HCT116 (cell line): ENCODE data around the gene ZMAT3. TPM values are rescaled to one million over a fixed set of nuclear protein-coding genes. Genes with fewer than 3 reads are reported as not detected.

Experiments used
- ATAC-seq: fragments of 200-7000 bp; cut with Tn5 transposase; 2 replicates; pipeline ENCODE4 v1.9.1; 2020; ENCODE audit warnings: mild to moderate bottlenecking, moderate library complexity
- BruUV-seq: library from RNA; stranded (reverse); fragments of 400-500 nt; replicated peaks from 2 replicates; lab custom pipeline; 2021; lab: Mats Ljungman, UMichigan
- CTCF ChIA-PET: fragments of 300-600 bp; sonication (Branson Sonifier 250); formaldehyde crosslinking; loops from one replicate; lab custom pipeline; 2021; ENCODE audit warnings: antibody characterized with exemption; lab: Charles Lee
- POLR2A ChIA-PET: fragments of 300-600, 350-600 bp; sonication (Branson Sonifier 250); formaldehyde crosslinking; loops from one replicate; lab custom pipeline; 2021; ENCODE audit warnings: antibody characterized with exemption; lab: Charles Lee
- RAD21 ChIA-PET, 2 experiments: fragments of 300-600 bp; sonication (Branson Sonifier 250); formaldehyde crosslinking; loops; one replicate each; lab custom pipeline; 2023; ENCODE audit warnings: low total read pairs in 2 of 2; ENCODE audit not compliant: uncharacterized antibody in 2 of 2, unreplicated experiment in 2 of 2, low non-redundant PET in 1 of 2; lab: Charles Lee
- DNase-seq: peaks from one replicate; pipeline ENCODE4 v3.0.0-alpha.2; 2010; ENCODE audit warnings: low read depth, low spot score
- H2AFZ ChIP-seq: fragments of 200-600 bp; shearing (Covaris generic), sonication (generic); 2 replicates; pipeline ENCODE4 v1.6.1; 2017; ENCODE audit warnings: low read depth, mixed run types, mixed read lengths, antibody characterized with exemption, low read length; ENCODE audit not compliant: poor library complexity, severe bottlenecking
- H3K27ac ChIP-seq: 2 replicates; pipeline ENCODE4 v1.5.1; 2012; ENCODE audit warnings: low read depth, low read length
- H3K27me3 ChIP-seq: fragments of 200-600 bp; sonication (generic); 2 replicates; pipeline ENCODE4 v1.6.1; 2016; ENCODE audit warnings: mixed run types, low read length, mixed read lengths; ENCODE audit not compliant: insufficient read depth
- H3K36me3 ChIP-seq, 2 experiments: fragments of 200-500 bp in 1 of 2; fragments of 200-600 bp in 1 of 2; sonication (Bioruptor generic) in 1 of 2; sonication (generic) in 1 of 2; 2 replicates each; pipeline versions ENCODE4 v1.5.1 to v1.6.1; 2014 to 2016; ENCODE audit warnings: low read length in 2 of 2, inconsistent platforms in 1 of 2, mixed read lengths in 1 of 2, mixed run types in 1 of 2; ENCODE audit not compliant: insufficient read depth in 2 of 2, control insufficient read depth in 1 of 2
- H3K4me1 ChIP-seq, 2 experiments: fragments of 200-600 bp in 1 of 2; sonication (generic) in 1 of 2; 2 replicates each; pipeline versions ENCODE4 v1.5.1 to v1.6.1; 2012 to 2017; ENCODE audit warnings: low read length in 2 of 2, inconsistent platforms in 1 of 2, mild to moderate bottlenecking in 1 of 2, mixed read lengths in 1 of 2, mixed run types in 1 of 2, moderate library complexity in 1 of 2; ENCODE audit not compliant: insufficient read depth in 2 of 2, control insufficient read depth in 1 of 2
- H3K4me2 ChIP-seq: fragments of 200-600 bp; sonication (generic); 2 replicates; pipeline ENCODE4 v1.6.1; 2017; ENCODE audit warnings: mixed run types, low read length, mixed read lengths
- H3K4me3 ChIP-seq, 2 experiments: fragments of 200-600 bp in 1 of 2; sonication (generic) in 1 of 2; replicated peaks in 1 of 2; 2 replicates each; pipeline ENCODE4 v1.5.1; 2011 to 2016; ENCODE audit warnings: low read length in 2 of 2, control low read depth in 1 of 2, low read depth in 1 of 2, mild to moderate bottlenecking in 1 of 2, mixed read lengths in 1 of 2, mixed run types in 1 of 2
- H3K79me2 ChIP-seq: fragments of 200-600 bp; sonication (generic); 2 replicates; pipeline ENCODE4 v1.6.1; 2017; ENCODE audit warnings: mild to moderate bottlenecking, mixed run types, low read length, moderate library complexity, mixed read lengths; ENCODE audit not compliant: insufficient read depth
- H3K9ac ChIP-seq: fragments of 200-600 bp; sonication (generic); 2 replicates; pipeline ENCODE4 v1.6.1; 2016; ENCODE audit warnings: low read length, mixed read lengths
- H3K9me2 ChIP-seq: fragments of 200-600 bp; sonication (generic), shearing (Covaris generic); 2 replicates; pipeline ENCODE4 v1.6.1; 2017; ENCODE audit warnings: mixed run types, mild to moderate bottlenecking, moderate library complexity; ENCODE audit not compliant: insufficient read depth
- H3K9me3 ChIP-seq, 2 experiments: fragments of 200-500 bp in 1 of 2; fragments of 200-600 bp in 1 of 2; sonication (Bioruptor generic) in 1 of 2; sonication (generic) in 1 of 2; 2 replicates each; pipeline ENCODE4 v1.6.1; 2014 to 2017; ENCODE audit warnings: low read length in 2 of 2, mixed read lengths in 2 of 2, inconsistent platforms in 1 of 2, low read depth in 1 of 2, mild to moderate bottlenecking in 1 of 2, mixed run types in 1 of 2, moderate library complexity in 1 of 2; ENCODE audit not compliant: control insufficient read depth in 1 of 2, insufficient read depth in 1 of 2
- H4K20me1 ChIP-seq: fragments of 200-600 bp; sonication (generic), shearing (Covaris generic); 2 replicates; pipeline ENCODE4 v1.6.1; 2017; ENCODE audit warnings: mixed run types, mild to moderate bottlenecking, moderate library complexity; ENCODE audit not compliant: insufficient read depth
- CBX3 ChIP-seq: IDR thresholded peaks from 2 replicates; pipeline ENCODE4 v1.6.1; 2012; ENCODE audit warnings: low read depth
- EGR1 ChIP-seq: IDR thresholded peaks from 2 replicates; pipeline ENCODE4 v1.6.1; 2012; ENCODE audit warnings: low read depth
- EZH2 ChIP-seq: fragments of 200-600 bp; sonication (generic); IDR thresholded peaks from 2 replicates; pipeline ENCODE4 v1.6.1; 2017; ENCODE audit warnings: antibody characterized with exemption, mixed run types
- MAX ChIP-seq: IDR thresholded peaks from 2 replicates; pipeline ENCODE4 v1.6.1; 2012
- POLR2A ChIP-seq: IDR thresholded peaks from 2 replicates; pipeline ENCODE4 v1.7.0; 2011; ENCODE audit warnings: borderline replicate concordance; ENCODE audit not compliant: insufficient read depth, insufficient read length; ENCODE audit errors: extremely low read depth
- SIN3A ChIP-seq: IDR thresholded peaks from 2 replicates; pipeline ENCODE4 v1.6.1; 2012; ENCODE audit warnings: low read depth
- TCF7L2 ChIP-seq: IDR thresholded peaks from 2 replicates; pipeline ENCODE4 v1.7.0; 2011; ENCODE audit warnings: borderline replicate concordance, inconsistent platforms; ENCODE audit not compliant: insufficient read depth, insufficient read length; ENCODE audit errors: extremely low read depth
- intact Hi-C: fragments of 100-400 bp; cut with micrococcal nuclease; formaldehyde crosslinking; loops from 2 replicates; pipeline ENCODE4 v1.10.0; 2022
- total RNA-seq: library from RNA; stranded (reverse); gene quantifications from one replicate; pipeline ENCODE4 v1.2.1, GENCODE V29; 2021; ENCODE audit not compliant: unreplicated experiment
- TF ChIP-seq, protein P1 (sequence below): IDR thresholded peaks from 2 replicates; pipeline ENCODE4 v1.6.1; 2012
- TF ChIP-seq, protein P2 (sequence below): IDR thresholded peaks from 2 replicates; pipeline ENCODE4 v1.6.1; 2011; ENCODE audit warnings: mild to moderate bottlenecking, low read length, moderate library complexity; ENCODE audit not compliant: insufficient replicate concordance; ENCODE audit errors: extremely low read depth

ZMAT3 gene
- total RNA-seq, 1 experiment from 2014 or later: 12.1 TPM

- intact Hi-C loops: no loop called here
- no peaks in the 10 kb centered on the region for H3K79me2 ChIP-seq
- H3K27ac ChIP-seq: no peak overlapping the region
- DNase-seq (no peak), ATAC-seq (no peak)
- no peaks in the 10 kb centered on the region for H3K4me1 ChIP-seq
- no peak overlapping the region for H3K4me3 ChIP-seq
- no TSS peak for BruUV-seq
- no peaks in the 10 kb centered on the region for H3K27me3 ChIP-seq
- H3K9ac ChIP-seq: no peak overlapping the region
- CTCF ChIA-PET: no interaction called here
- TF ChIP-seq EZH2 (no peak), CBX3 (no peak), SIN3A (no peak), MAX (no peak), EGR1 (no peak), TCF7L2 (no peak), POLR2A (no peak)
- TF ChIP-seq, protein P1, sequence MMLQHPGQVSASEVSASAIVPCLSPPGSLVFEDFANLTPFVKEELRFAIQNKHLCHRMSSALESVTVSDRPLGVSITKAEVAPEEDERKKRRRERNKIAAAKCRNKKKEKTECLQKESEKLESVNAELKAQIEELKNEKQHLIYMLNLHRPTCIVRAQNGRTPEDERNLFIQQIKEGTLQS: no peak
- TF ChIP-seq, protein P2, sequence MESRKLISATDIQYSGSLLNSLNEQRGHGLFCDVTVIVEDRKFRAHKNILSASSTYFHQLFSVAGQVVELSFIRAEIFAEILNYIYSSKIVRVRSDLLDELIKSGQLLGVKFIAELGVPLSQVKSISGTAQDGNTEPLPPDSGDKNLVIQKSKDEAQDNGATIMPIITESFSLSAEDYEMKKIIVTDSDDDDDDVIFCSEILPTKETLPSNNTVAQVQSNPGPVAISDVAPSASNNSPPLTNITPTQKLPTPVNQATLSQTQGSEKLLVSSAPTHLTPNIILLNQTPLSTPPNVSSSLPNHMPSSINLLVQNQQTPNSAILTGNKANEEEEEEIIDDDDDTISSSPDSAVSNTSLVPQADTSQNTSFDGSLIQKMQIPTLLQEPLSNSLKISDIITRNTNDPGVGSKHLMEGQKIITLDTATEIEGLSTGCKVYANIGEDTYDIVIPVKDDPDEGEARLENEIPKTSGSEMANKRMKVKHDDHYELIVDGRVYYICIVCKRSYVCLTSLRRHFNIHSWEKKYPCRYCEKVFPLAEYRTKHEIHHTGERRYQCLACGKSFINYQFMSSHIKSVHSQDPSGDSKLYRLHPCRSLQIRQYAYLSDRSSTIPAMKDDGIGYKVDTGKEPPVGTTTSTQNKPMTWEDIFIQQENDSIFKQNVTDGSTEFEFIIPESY: no peak
- no peaks in the 10 kb centered on the region for H4K20me1 ChIP-seq
- no peaks in the 10 kb centered on the region for H3K9me3 ChIP-seq
- no peak overlapping the region for H3K4me2 ChIP-seq
- no peak overlapping the region for H2AFZ ChIP-seq
- POLR2A ChIA-PET: no interaction called here
- no peaks in the 10 kb centered on the region for H3K36me3 ChIP-seq
- RAD21 ChIA-PET: no interaction called here
- H3K9me2 ChIP-seq: no peaks in the 10 kb centered on the region
These were observed 44.2 kb downstream of the ZMAT3 start for GRCh38 chr3:179027326-179027900.
